RWPE1 (cell line): ENCODE results near the gene CTNNBL1.

ENCODE experiments used
- CTCF ChIA-PET: fragments of 350-600 bp; sonication (Branson Sonifier 250); formaldehyde crosslinking; extraction: SDS; loops from one replicate; lab custom pipeline; 2021; lab: Yijun Ruan, JAX
- POLR2A ChIA-PET: fragments of 400-600 bp; formaldehyde crosslinking; extraction: SDS; loops from one replicate; lab custom pipeline; 2020; ENCODE audit warnings: antibody characterized with exemption; ENCODE audit not compliant: low non-redundant PET; lab: Yijun Ruan, JAX
- DNase-seq: peaks from one replicate; pipeline ENCODE4 v3.0.0; 2012; ENCODE audit warnings: low spot score
- H3K27ac ChIP-seq: fragments of 450-650 bp; 2 replicates; pipeline ENCODE4 v1.5.1; 2017
- CTCF ChIP-seq: fragments of 450-650 bp; conservative IDR thresholded peaks from 2 replicates; pipeline ENCODE4 v1.5.1; 2017; ENCODE audit warnings: low read depth, mild to moderate bottlenecking

The CTNNBL1 gene

GRCh38 chr20:37827605-37828004 is 133.8 kb downstream of the CTNNBL1 start:
- H3K27ac ChIP-seq = no peak overlapping the region
- ChIA-PET POLR2A (no interaction called here), CTCF (interaction anchor here (0.9 kb wide), 1 partner anchor 13 kb away, joined by 5 read pairs; no protein-coding TSS in a partner anchor)
- no peak for DNase-seq
- TF ChIP-seq CTCF = no peak

DNA sequence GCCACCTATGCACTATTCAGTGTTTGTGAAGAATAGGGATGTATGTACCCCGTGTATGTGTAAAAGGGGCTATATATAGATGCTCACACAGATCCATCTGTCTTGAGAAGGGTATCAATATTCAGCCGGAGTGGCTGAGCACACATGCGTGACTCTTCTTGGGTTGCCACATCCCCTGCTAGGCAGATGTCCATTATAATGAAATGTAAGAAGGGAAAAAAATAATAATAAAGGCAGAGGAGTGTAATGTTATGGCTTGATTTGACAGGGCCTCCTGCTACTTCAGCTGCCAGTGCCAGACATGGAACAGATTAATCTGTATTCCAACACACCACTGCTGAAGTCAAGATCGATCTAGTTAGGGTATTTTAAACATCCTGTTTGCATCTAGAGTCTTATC is 134.9 kb downstream of the CTNNBL1 start:
- CTCF ChIA-PET = no interaction called here
- no peak overlapping the region for H3K27ac ChIP-seq
- no peak for TF ChIP-seq CTCF
- POLR2A ChIA-PET = interaction anchor here (0.6 kb wide), 2 partner anchors 97 to 134 kb away, joined by 3 read pairs; no protein-coding TSS in a partner anchor
- no peak for DNase-seq

GRCh38 chr20:37829128-37829527 is 135.3 kb downstream of the CTNNBL1 start:
- ChIA-PET CTCF (no interaction called here), POLR2A (interaction anchor here (0.6 kb wide), 1 partner anchor 134 kb away, joined by 3 read pairs; no protein-coding TSS in a partner anchor)
- H3K27ac ChIP-seq = no peak overlapping the region
- no peak for TF ChIP-seq CTCF
- DNase-seq = no peak

DNA sequence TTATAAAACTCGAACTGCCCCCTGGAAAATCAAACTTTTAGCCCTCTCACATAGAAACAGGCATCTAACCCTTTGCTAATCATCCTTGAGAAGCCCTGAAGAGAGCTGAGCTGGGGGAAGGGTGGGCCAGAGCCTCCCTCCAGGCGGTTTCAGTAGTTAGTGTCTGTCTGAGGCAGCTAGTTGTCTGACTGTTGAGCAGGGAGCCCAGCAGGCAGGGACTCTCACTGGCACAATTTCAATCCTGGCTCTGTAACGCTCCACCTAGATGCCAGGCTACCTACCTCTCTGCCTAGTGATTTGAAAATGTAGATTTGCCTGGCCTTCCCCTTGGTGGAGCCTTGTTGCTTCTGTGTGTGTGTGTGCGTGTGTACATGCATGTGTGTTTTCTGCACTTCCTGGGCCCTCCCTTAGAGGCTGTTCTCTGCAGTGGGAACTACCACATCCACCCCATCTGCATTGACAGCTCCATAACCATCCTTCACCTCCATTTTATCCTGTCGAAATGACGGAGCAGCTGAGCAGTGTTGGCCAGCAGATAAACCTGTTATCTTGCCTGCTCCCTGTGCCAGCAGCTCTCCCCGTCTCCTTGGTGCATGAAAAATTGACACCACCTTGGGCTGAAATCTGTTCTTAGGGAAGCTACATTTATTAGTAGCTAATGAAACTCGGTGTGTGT is 139.5 kb downstream of the CTNNBL1 start:
- TF ChIP-seq CTCF = no peak
- ChIA-PET CTCF (interaction anchor here (0.5 to 0.6 kb wide), 2 partner anchors 88 to 242 kb away, joined by 3 read pairs; no protein-coding TSS in a partner anchor), POLR2A (no interaction called here)
- no peak for DNase-seq
- no peak overlapping the region for H3K27ac ChIP-seq

DNA sequence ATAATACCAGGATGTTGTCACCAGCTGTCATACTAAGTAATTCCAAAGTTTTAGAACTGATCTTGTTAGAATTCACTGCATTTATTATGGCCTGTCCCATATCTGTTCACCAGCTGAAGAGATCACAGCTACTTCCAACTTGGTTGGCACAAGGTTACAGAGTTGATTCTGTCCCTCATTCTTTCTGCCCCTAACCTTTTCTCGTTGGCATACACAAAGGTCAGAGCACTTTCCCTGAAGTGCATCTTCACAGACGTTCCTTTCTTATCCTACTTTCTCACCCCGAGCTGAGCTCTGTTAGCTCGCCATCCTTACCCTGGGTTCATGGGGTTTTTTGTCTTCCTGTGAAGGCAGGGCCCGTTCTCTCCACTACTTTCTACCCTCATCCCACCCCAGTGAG is 143.1 kb downstream of the CTNNBL1 start:
- no peak for TF ChIP-seq CTCF
- H3K27ac ChIP-seq = no peak overlapping the region
- DNase-seq = no peak
- POLR2A ChIA-PET = no interaction called here
- CTCF ChIA-PET = interaction anchor here (0.6 kb wide), 1 partner anchor 182 kb away, joined by 3 read pairs; no protein-coding TSS in a partner anchor

DNA sequence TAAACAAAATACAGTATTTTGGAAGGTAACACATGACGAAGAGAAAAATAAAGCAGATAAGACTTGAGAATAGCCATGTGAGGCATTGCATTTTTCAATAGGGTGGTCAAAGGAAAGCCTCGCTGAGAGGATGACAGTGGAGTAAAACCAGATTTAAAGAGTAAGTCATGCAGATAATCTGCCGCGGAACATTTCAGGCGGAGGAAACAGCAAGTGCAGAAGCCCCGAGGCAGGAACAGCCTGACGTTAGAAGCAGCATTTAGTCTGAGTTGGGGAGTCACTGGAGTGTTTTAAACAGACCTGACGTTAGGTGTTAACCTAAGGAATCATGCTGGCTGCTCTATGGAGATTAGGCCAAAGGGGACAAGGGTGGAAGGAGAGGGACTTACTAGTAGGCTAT is 144.1 kb downstream of the CTNNBL1 start:
- no peak overlapping the region for H3K27ac ChIP-seq
- no peak for TF ChIP-seq CTCF
- ChIA-PET POLR2A (no interaction called here), CTCF (interaction anchor here (0.5 to 0.6 kb wide), 2 partner anchors 23 to 91 kb away, joined by 3 read pairs; no protein-coding TSS in a partner anchor)
- DNase-seq = no peak
